Mesenteric fat pad (tissue), 1 donor: ENCODE results near the gene CACNA2D1. TPM values are rescaled to one million over a fixed set of nuclear protein-coding genes. Genes with fewer than 3 reads are reported as not detected.

Experiments
- DNase-seq: peaks from one replicate; pipeline ENCODE4 v3.0.0-alpha.2; 2020; ENCODE audit warnings: low spot score
- total RNA-seq: library from RNA; stranded (reverse); fragmentation: NEBNext Ultra II Directional; extraction: Animal tissue kit (Norgen Biotek cat#: 25700); gene quantifications from one replicate; pipeline ENCODE4 v1.2.1, GENCODE V29; 2021
- donor health status: DM: yes; HTN: yes; CAD: no.

CACNA2D1 gene
- total RNA-seq, 1 donor from 2014 or later = 33.5 TPM

GRCh38 chr7:82124445-82124844, 319.1 kb downstream of the CACNA2D1 start:
- no peak for DNase-seq

- DNase-seq = no peak
Measured at GRCh38 chr7:82122275-82122674, 321.3 kb downstream of the CACNA2D1 start.

DNA sequence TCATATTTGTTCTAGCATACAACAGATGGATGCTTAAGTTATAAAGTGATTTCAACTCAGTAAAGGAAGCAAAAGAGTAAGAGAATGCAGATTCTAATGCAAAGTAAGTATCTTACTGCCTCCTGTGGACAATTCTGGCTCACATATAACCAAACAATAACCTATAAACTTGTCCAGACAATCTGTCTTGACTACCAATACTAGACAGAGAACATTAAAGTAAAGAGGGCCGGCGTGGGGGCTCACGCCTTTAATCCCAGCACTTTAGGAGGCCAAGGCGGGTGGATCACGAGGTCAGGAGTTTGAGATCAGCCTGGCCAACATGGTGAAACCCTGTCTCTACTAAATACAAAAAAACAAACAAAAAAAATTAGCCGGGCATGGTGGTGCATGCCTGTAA, 329.3 kb downstream of the CACNA2D1 start:
- DNase-seq = no peak

- no peak for DNase-seq
Measured at GRCh38 chr7:82110146-82110840, 333.3 kb downstream of the CACNA2D1 start.

DNA sequence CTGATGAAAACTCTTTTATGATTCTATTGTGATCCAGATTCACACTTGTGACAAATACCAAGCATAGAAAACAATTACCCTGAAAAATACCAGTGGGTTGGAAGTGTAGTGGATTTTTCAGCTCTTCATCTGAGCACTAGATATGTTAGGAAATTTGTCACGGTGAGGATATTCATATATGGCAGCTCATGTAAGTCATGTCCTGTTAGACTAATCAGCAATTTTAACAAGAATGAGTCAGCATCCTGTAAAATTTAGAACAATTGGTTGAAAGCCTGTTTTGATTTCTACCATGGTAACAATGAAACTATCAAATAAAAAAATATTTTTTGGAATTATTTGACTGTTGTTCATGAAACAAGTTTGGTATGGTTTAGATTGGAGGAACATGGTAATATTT, 334.3 kb downstream of the CACNA2D1 start:
- no peak for DNase-seq

DNA sequence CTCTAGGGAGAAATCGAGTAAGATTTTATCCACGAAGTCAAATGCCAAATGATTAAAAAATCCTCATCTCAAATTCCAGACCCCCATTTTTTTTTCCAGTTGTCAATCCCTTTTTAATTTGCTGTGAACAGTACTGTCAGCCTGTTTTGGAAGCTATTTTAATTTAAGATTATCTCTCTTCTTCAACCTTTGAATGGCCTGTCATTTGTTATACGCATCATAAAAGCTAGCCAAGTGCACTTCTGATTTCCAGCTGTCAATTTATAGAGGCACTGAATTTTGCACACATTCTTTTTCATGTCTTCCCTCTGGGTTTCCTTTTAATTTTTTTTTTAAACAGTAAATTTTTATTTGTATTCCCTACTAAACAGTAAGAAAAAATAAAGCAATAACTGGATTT, 337.4 kb downstream of the CACNA2D1 start:
- no peak for DNase-seq

DNA sequence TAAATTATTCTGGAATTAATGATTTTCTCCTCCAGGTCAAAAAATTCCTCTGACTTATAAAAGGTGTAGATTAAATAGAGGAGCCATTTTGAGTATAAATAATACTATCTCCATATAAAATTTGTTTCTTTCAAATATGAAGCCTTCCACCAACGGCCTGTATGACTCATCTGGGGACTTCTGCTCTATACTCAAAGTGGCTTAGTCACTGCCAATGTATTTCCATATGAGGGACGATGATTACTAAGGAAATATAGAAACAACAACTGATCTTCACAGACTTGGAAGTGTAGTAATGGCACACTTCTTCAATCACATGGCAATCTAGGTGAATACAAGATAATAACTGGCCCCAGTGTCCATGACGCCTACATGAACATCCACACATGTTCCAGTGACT, 338.1 kb downstream of the CACNA2D1 start:
- DNase-seq = no peak

DNA sequence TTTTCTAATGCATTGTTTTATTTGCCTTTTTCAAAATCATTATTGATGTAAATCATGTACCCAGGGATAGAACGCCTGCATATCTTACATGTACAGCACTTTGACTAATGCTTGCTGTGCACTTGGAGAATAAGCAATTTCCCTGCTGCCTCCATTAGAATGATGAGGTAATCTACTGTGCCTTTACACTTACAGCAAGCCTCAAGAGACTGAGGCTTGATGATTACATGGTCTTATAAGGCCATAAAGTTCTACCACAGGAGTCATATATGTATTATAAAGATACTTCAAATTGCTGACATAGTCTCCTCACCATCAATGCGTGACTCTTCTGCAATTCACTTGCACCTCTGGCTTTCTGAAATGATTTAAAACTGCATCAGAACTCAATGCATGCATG, 345.2 kb downstream of the CACNA2D1 start:
- DNase-seq = no peak

DNA sequence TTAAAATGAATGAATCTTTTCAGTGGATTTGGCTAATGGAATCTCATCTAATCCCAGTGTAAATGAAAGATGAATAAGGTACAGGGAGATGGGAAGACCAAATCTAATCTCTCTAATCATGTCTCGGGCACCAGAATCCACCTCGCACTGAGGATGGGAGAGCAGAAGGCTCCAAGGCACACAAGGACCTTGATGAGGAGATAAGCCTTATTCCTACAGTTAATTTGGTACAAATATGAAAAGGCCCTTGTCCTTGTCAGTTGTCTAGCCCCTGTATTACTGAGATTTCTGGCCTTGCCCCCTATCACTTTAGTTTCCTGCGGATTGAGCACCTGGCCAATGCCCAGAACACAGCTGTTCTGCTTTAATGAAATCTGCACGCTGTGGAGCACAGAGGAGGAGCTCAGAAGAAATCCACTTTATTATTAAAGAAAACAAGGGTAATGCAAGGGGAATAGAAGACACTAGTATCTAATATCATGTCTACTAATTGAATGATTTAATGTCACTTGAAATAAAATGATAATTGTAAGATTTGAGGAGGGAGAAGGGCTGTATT, 352.4 kb downstream of the CACNA2D1 start:
- no peak for DNase-seq

- no peak for DNase-seq
Measured at GRCh38 chr7:82087099-82087498, 356.5 kb downstream of the CACNA2D1 start.

DNA sequence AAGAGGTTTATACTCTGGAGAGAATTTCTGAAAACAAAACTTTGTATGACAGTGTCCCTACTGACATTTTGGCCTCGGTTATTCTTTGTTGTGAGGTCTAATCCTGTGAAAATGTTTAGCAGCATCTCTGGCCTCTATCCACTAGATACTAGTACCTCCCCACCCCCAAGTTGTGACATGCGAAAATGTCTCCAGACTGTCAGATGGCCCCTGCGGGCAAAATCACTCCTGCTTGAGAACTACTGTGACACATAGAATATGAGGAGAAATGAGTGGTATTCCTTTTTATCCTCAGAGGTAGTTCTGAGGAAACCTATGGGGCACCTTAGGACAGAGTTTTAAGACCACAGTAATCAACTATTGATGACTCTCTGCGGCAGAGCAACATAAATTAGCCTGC, 358.5 kb downstream of the CACNA2D1 start:
- no peak for DNase-seq

DNA sequence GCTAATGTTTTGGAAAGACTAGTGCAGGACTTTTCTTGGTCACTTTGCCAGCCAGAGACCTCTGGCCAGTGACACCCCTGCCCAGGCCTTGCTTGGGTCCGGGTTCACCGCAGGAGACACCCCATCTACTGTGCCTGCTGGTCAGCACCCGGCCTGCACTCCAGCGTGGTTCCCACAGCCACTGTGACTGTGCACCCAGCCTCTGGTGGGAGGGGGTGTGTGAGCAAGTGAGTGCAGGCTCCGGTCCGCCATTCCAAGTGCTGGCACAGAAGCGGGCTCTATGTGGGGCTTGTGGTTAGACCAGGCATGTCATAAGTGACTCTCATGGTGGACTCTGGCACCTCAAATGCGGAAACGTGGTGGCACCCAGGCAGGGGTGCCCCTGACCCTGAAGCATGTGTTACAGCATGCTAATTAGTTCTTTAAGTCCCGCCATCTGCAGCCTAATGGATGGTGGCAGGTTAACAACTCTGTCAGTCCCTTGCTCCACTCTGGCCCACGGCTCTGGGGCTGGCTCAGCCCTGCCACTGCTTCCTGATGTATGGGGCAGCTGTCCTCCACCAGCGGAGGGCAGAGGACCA, 361.8 kb downstream of the CACNA2D1 start:
- no peak for DNase-seq

DNA sequence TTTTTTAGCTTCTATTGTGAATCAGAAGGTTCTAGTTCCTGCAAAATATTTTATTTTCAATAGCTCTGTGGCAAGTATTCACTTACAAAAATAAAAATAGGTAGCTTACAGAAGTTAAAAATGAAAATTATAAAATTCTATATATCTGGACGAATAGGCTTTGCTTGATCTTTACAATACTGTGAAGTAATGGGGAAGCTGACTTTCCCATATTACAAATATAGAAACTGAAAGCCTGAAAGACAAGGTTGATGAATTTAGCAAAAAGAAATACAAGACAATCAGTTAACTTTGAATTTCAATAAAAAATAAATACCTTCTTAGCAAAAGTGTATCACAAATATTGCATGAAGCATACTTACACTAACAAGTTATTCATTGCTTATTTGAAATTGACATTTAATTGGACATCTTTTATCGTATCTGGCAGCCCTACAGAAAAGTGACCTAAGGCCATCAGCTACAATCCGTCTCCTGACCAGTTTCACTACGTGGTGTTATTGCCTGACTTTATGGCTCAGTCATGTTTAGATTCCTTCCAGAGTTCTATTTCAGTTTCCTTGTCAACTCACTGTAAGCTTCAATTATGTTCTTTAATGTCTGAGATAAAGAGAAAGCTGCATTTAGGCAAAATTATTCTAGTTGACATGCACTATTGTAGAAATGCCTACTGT, 363.2 kb downstream of the CACNA2D1 start:
- DNase-seq = no peak

DNA sequence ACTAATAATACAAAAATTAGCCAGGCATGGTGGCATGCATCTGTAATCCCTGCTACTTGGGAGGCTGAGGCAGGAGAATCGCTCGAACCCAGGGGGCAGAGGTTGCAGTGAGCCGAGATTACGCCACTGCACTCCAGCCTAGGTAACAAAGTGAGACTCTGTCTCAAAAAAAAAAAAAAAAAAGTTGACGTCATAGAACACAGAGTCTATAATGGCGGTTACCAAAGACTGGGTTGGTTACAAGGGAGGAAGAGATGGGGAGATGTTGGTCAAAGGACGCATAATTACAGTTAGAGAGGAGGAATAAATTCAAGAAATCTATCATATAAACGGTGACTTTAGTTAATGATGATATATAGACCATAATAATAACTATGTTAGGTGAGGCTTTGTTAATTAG, 364.1 kb downstream of the CACNA2D1 start:
- no peak for DNase-seq

GRCh38 chr7:82078807-82079206, 364.8 kb downstream of the CACNA2D1 start:
- no peak for DNase-seq

DNA sequence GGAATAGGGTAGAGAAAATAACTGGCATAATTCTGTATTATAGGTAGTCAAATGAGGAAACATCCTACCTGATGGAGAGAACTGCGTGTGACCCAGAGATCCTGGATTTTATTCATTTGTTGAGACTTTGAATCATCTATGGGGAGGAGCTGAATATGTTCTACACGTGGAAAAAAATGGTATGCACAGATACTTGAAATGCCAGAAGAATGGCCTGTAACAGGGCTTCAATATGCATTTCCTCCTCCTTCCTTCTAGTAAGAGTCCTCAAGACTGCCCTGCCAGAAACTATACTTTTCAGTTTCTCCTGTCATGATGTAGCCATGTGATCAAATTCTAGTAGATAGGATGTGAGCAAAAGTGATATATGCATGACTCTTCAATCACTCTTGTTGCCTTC, 372.1 kb downstream of the CACNA2D1 start:
- no peak for DNase-seq

- no peak for DNase-seq
Measured at GRCh38 chr7:82067628-82068264, 375.8 kb downstream of the CACNA2D1 start.

DNA sequence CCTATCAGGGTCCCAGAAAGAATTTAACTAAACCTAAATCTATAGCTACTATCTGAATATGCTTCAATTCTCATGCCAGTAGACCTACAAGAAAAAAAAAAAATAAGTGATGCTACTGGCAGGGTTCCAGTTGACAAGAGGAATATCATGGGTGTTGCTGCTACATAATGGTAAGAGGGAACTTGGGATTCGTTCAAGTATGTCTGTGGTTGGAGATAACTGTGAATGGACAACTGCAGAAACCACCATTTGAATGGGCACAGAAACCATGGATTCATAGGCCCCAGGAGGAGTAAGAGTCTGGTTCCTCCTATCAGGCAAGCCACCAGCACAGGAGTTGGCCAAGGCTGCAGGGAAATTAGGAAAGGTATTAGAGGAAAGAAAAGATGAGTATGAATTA, 386.1 kb downstream of the CACNA2D1 start:
- no peak for DNase-seq

- DNase-seq = no peak
Measured at GRCh38 chr7:82056282-82056681, 387.3 kb downstream of the CACNA2D1 start.

DNA sequence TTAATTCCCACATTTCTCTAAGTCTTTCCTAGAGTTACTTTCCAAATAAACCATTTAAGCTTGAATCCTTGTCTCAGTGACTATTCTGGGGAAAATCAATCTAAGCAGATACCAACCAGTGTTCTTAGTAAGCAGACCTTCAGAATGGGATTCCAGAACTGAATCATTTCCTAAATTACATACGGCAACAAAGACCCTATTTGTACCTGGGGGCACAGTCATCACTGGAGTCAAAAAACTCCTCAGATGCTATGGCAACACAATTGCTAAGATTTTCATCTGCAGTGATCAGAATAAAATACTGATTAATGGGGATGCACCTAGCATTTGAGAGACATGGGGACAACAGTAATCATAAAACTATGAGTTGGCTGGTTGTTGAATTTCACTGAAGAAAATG, 389.0 kb downstream of the CACNA2D1 start:
- no peak for DNase-seq

- no peak for DNase-seq
Measured at GRCh38 chr7:82053453-82054032, 390.0 kb downstream of the CACNA2D1 start.

GRCh38 chr7:82051601-82052000, 392.0 kb downstream of the CACNA2D1 start:
- no peak for DNase-seq
